Mesendoderm (in vitro differentiated cells): Measurements from ENCODE around the gene CCDC167.
A peak's percentile ranks its signal among the peaks of the same experiment; 100 is the strongest.

Experiments
- DNase-seq: peaks from one replicate; pipeline ENCODE4 v3.0.0; 2013
- H2AK5ac ChIP-seq: 2 replicates; pipeline ENCODE4 v1.6.1; 2013; ENCODE audit warnings: low read length, inconsistent platforms
- H2BK120ac ChIP-seq: 2 replicates; pipeline ENCODE4 v1.6.1; 2013; ENCODE audit warnings: low read depth, mild to moderate bottlenecking, low read length, moderate library complexity, mixed read lengths
- H2BK15ac ChIP-seq: replicated peaks from 2 replicates; pipeline ENCODE4 v1.6.1; 2013; ENCODE audit warnings: low read depth, mild to moderate bottlenecking, moderate library complexity
- H2BK5ac ChIP-seq: 2 replicates; pipeline ENCODE4 v1.6.1; 2013; ENCODE audit warnings: low read length, inconsistent platforms
- H3K18ac ChIP-seq: 2 replicates; pipeline ENCODE4 v1.6.1; 2013; ENCODE audit warnings: mild to moderate bottlenecking, low read length, mixed read lengths
- H3K23ac ChIP-seq: one replicate; pipeline ENCODE4 v1.6.1; 2013; ENCODE audit warnings: low read length
- H3K27ac ChIP-seq: 2 replicates; pipeline ENCODE4 v1.5.1; 2013; ENCODE audit warnings: low read depth, mild to moderate bottlenecking, inconsistent platforms, low read length, moderate library complexity
- H3K27me3 ChIP-seq: 2 replicates; pipeline ENCODE4 v1.6.1; 2013; ENCODE audit warnings: low read length, control low read depth, mild to moderate bottlenecking, inconsistent platforms; ENCODE audit not compliant: insufficient read depth, poor library complexity
- H3K36me3 ChIP-seq: 2 replicates; pipeline ENCODE4 v1.6.1; 2013; ENCODE audit warnings: low read length, inconsistent platforms; ENCODE audit not compliant: control insufficient read depth, insufficient read depth
- H3K4ac ChIP-seq: one replicate; pipeline ENCODE4 v1.6.1; 2013; ENCODE audit warnings: low read depth, mild to moderate bottlenecking, low read length, moderate library complexity
- H3K4me1 ChIP-seq: 2 replicates; pipeline ENCODE4 v1.6.1; 2013; ENCODE audit warnings: low read depth, low read length, inconsistent platforms; ENCODE audit not compliant: control insufficient read depth
- H3K4me2 ChIP-seq: 2 replicates; pipeline ENCODE4 v1.6.1; 2013; ENCODE audit warnings: low read length
- H3K4me3 ChIP-seq: 2 replicates; pipeline ENCODE4 v1.5.1; 2013; ENCODE audit warnings: mild to moderate bottlenecking, low read length
- H3K56ac ChIP-seq: one replicate; pipeline ENCODE4 v1.6.1; 2013; ENCODE audit warnings: low read length
- H3K79me1 ChIP-seq: 2 replicates; pipeline ENCODE4 v1.6.1; 2013; ENCODE audit warnings: low read length, inconsistent platforms
- H3K79me2 ChIP-seq: 2 replicates; pipeline ENCODE4 v1.6.1; 2013; ENCODE audit warnings: mild to moderate bottlenecking, low read length; ENCODE audit not compliant: control insufficient read depth, insufficient read depth
- H3K9ac ChIP-seq: 2 replicates; pipeline ENCODE4 v1.6.1; 2013; ENCODE audit warnings: low read length, inconsistent platforms
- H4K5ac ChIP-seq: one replicate; pipeline ENCODE4 v1.6.1; 2013; ENCODE audit warnings: low read length
- H4K8ac ChIP-seq: one replicate; pipeline ENCODE4 v1.6.1; 2013; ENCODE audit warnings: low read depth, mild to moderate bottlenecking, control low read depth, low read length, moderate library complexity
- WGBS: extraction: QIAGEN DNeasy Blood & Tissue Kit; methylation state at CpG from one replicate; pipeline ENCODE4 v1.1.7; 2013; ENCODE audit warnings: low lambda C conversion rate, missing lambda C conversion rate; ENCODE audit not compliant: insufficient coverage; ENCODE audit errors: extremely low coverage; 5-methylcytosine and 5-hydroxymethylcytosine counted together

Gene CCDC167

GRCh38 chr6:37459981-37460800, 39.5 kb downstream of the CCDC167 start:
- no peak overlapping the region for H3K56ac ChIP-seq
- no peaks in the 10 kb centered on the region for H3K79me2 ChIP-seq
- no peak overlapping the region for H2BK15ac ChIP-seq
- no peak overlapping the region for H3K18ac ChIP-seq
- no peak overlapping the region for H3K4ac ChIP-seq
- peak; percentile 91 for DNase-seq
- H3K4me2 ChIP-seq: no peak overlapping the region
- H3K4me1 ChIP-seq: no peaks in the 10 kb centered on the region
- H3K9ac ChIP-seq: no peak overlapping the region
- H2BK120ac ChIP-seq: no peak overlapping the region
- no peak overlapping the region for H4K8ac ChIP-seq
- WGBS: no CpG with 5 or more reads among the region's 5 CpGs
- H4K5ac ChIP-seq: no peak overlapping the region
- H3K4me3 ChIP-seq: no peak overlapping the region
- H2AK5ac ChIP-seq: no peak overlapping the region
- H3K23ac ChIP-seq: no peak overlapping the region
- peaks cover 12% of the 10 kb centered on the region for H3K36me3 ChIP-seq
- no peak overlapping the region for H2BK5ac ChIP-seq
- H3K27ac ChIP-seq: peak overlapping the region; percentile 37
- no peaks in the 10 kb centered on the region for H3K27me3 ChIP-seq
- no peaks in the 10 kb centered on the region for H3K79me1 ChIP-seq

GRCh38 chr6:37456816-37457560, 42.7 kb downstream of the CCDC167 start:
- Histone ChIP-seq H3K4me1 (no peaks in the 10 kb centered on the region), H3K79me2 (no peaks in the 10 kb centered on the region), H2AK5ac (no peak overlapping the region), H3K4me2 (no peak overlapping the region), H3K27ac (no peak overlapping the region), H3K56ac (no peak overlapping the region), H3K27me3 (no peaks in the 10 kb centered on the region), H4K5ac (no peak overlapping the region), H3K9ac (no peak overlapping the region), H3K36me3 (peaks cover 7% of the 10 kb centered on the region), H3K79me1 (no peaks in the 10 kb centered on the region), H3K23ac (no peak overlapping the region), H2BK15ac (no peak overlapping the region), H4K8ac (no peak overlapping the region), H2BK120ac (no peak overlapping the region), H3K18ac (no peak overlapping the region), H3K4me3 (no peak overlapping the region), H2BK5ac (no peak overlapping the region), H3K4ac (no peak overlapping the region)
- WGBS: no CpG with 5 or more reads among the region's 6 CpGs
- no peak for DNase-seq

- Histone ChIP-seq H3K9ac (no peak overlapping the region), H3K4ac (no peak overlapping the region), H3K4me3 (no peak overlapping the region), H3K4me2 (no peak overlapping the region), H2AK5ac (no peak overlapping the region), H3K56ac (no peak overlapping the region), H3K27ac (no peak overlapping the region), H3K18ac (no peak overlapping the region), H3K4me1 (no peaks in the 10 kb centered on the region), H3K79me1 (no peaks in the 10 kb centered on the region), H3K23ac (no peak overlapping the region), H4K5ac (no peak overlapping the region), H3K36me3 (peaks cover 5% of the 10 kb centered on the region), H2BK15ac (no peak overlapping the region), H4K8ac (no peak overlapping the region), H3K27me3 (no peaks in the 10 kb centered on the region), H2BK5ac (no peak overlapping the region), H3K79me2 (no peaks in the 10 kb centered on the region), H2BK120ac (no peak overlapping the region)
- no CpG with 5 or more reads among the region's 6 CpGs for WGBS
- no peak for DNase-seq
Observed at GRCh38 chr6:37456126-37456525, 43.6 kb downstream of the CCDC167 start.

- Histone ChIP-seq H3K36me3 (peaks cover 5% of the 10 kb centered on the region), H3K56ac (no peak overlapping the region), H3K4me2 (no peak overlapping the region), H3K79me2 (no peaks in the 10 kb centered on the region), H3K79me1 (no peaks in the 10 kb centered on the region), H4K8ac (no peak overlapping the region), H3K18ac (no peak overlapping the region), H3K23ac (no peak overlapping the region), H2BK15ac (no peak overlapping the region), H3K27me3 (no peaks in the 10 kb centered on the region), H3K27ac (no peak overlapping the region), H2AK5ac (no peak overlapping the region), H2BK120ac (no peak overlapping the region), H3K4ac (no peak overlapping the region), H2BK5ac (no peak overlapping the region), H3K4me1 (no peaks in the 10 kb centered on the region), H3K9ac (no peak overlapping the region), H3K4me3 (no peak overlapping the region), H4K5ac (no peak overlapping the region)
- no peak for DNase-seq
- no CpG with 5 or more reads among the region's 8 CpGs for WGBS
Observed at GRCh38 chr6:37454420-37455140, 45.1 kb downstream of the CCDC167 start.

- H3K36me3 ChIP-seq: peaks cover 4% of the 10 kb centered on the region
Observed at GRCh38 chr6:37452522-37452921, 47.2 kb downstream of the CCDC167 start.

More at GRCh38 chr6:37452522-37452921, 47.2 kb downstream of the CCDC167 start:
- Histone ChIP-seq H3K9ac (no peak overlapping the region), H2AK5ac (no peak overlapping the region), H3K23ac (no peak overlapping the region), H3K56ac (no peak overlapping the region), H3K4ac (no peak overlapping the region), H2BK15ac (no peak overlapping the region), H4K5ac (no peak overlapping the region), H2BK5ac (no peak overlapping the region), H3K18ac (no peak overlapping the region), H3K27me3 (no peaks in the 10 kb centered on the region), H3K79me1 (no peaks in the 10 kb centered on the region), H3K79me2 (no peaks in the 10 kb centered on the region), H4K8ac (no peak overlapping the region), H3K4me3 (no peak overlapping the region), H3K4me1 (no peaks in the 10 kb centered on the region), H3K27ac (no peak overlapping the region), H2BK120ac (no peak overlapping the region), H3K4me2 (no peak overlapping the region)
- no peak for DNase-seq
- no CpG with 5 or more reads among the region's 3 CpGs for WGBS
